WERI-Rb-1 (cell line): Measurements from ENCODE around the gene DNHD1.

Source experiments
- DNase-seq: peaks from one replicate; pipeline ENCODE4 v3.0.0-alpha.2; 2020
- H3K27ac ChIP-seq: fragments of 250-450 bp; sonication (Bioruptor Pico); 2 replicates; pipeline ENCODE4 v1.5.1; 2020; ENCODE audit warnings: mild to moderate bottlenecking, moderate library complexity
- H3K27me3 ChIP-seq: fragments of 250-450 bp; sonication (Bioruptor Pico); 2 replicates; pipeline ENCODE4 v1.5.1; 2021; ENCODE audit warnings: mild to moderate bottlenecking, low read depth, moderate library complexity; ENCODE audit not compliant: insufficient read depth, severe bottlenecking
- H3K36me3 ChIP-seq: fragments of 250-450 bp; sonication (Bioruptor Pico); 2 replicates; pipeline ENCODE4 v1.5.1; 2020; ENCODE audit warnings: mild to moderate bottlenecking, moderate library complexity
- H3K4me3 ChIP-seq: 2 replicates; pipeline ENCODE4 v1.5.1; 2011; ENCODE audit warnings: low read depth, mild to moderate bottlenecking, control low read depth, low read length
- H3K9me3 ChIP-seq: fragments of 250-450 bp; sonication (Bioruptor Pico); 2 replicates; pipeline ENCODE4 v1.5.1; 2021; ENCODE audit warnings: mild to moderate bottlenecking, moderate library complexity; ENCODE audit not compliant: severe bottlenecking
- CTCF ChIP-seq: IDR thresholded peaks from 2 replicates; pipeline ENCODE4 v1.5.1; 2011; ENCODE audit warnings: low read depth, mild to moderate bottlenecking, control low read depth, inconsistent platforms, low read length

Gene DNHD1

GRCh38 chr11:6488821-6489220 lies 8.3 kb upstream of the DNHD1 start:
- Histone ChIP-seq H3K4me3 (no peak overlapping the region), H3K27ac (no peak overlapping the region), H3K9me3 (no peaks in the 10 kb centered on the region), H3K36me3 (peaks cover 14% of the 10 kb centered on the region), H3K27me3 (no peaks in the 10 kb centered on the region)
- DNase-seq, result no peak
- TF ChIP-seq CTCF, result no peak

- no peak for TF ChIP-seq CTCF
- no peaks in the 10 kb centered on the region for H3K9me3 ChIP-seq
- no peaks in the 10 kb centered on the region for H3K27me3 ChIP-seq
- H3K27ac ChIP-seq, result no peak overlapping the region
- peaks cover 14% of the 10 kb centered on the region for H3K36me3 ChIP-seq
- H3K4me3 ChIP-seq, result no peak overlapping the region
- DNase-seq, result no peak
Observed at GRCh38 chr11:6489306-6489705, 7.8 kb upstream of the DNHD1 start.

GRCh38 chr11:6498121-6498520 lies 1.0 kb downstream of the DNHD1 start:
- H3K9me3 ChIP-seq, result no peaks in the 10 kb centered on the region
- no peak for TF ChIP-seq CTCF
- no peaks in the 10 kb centered on the region for H3K27me3 ChIP-seq
- DNase-seq, result no peak
- no peaks in the 10 kb centered on the region; the same call in none of the 2 replicates for H3K36me3 ChIP-seq
- no peak overlapping the region for H3K27ac ChIP-seq
- H3K4me3 ChIP-seq, result no peak overlapping the region

- no peak overlapping the region for H3K4me3 ChIP-seq
- H3K27me3 ChIP-seq, result no peaks in the 10 kb centered on the region
- no peaks in the 10 kb centered on the region; the same call in 1 of the 2 replicates for H3K36me3 ChIP-seq
- no peak for TF ChIP-seq CTCF
- no peaks in the 10 kb centered on the region for H3K9me3 ChIP-seq
- no peak overlapping the region for H3K27ac ChIP-seq
- no peak for DNase-seq
Observed at GRCh38 chr11:6498544-6498943, 1.5 kb downstream of the DNHD1 start.

- DNase-seq, result no peak
- H3K27ac ChIP-seq, result no peak overlapping the region
- no peaks in the 10 kb centered on the region for H3K36me3 ChIP-seq
- H3K9me3 ChIP-seq, result no peaks in the 10 kb centered on the region
- no peak for TF ChIP-seq CTCF
- H3K27me3 ChIP-seq, result no peaks in the 10 kb centered on the region
- no peak overlapping the region for H3K4me3 ChIP-seq
Observed at GRCh38 chr11:6502382-6502781, 5.3 kb downstream of the DNHD1 start.

GRCh38 chr11:6504166-6504565 lies 7.1 kb downstream of the DNHD1 start:
- no peak for DNase-seq
- H3K27ac ChIP-seq, result no peak overlapping the region
- TF ChIP-seq CTCF, result no peak
- no peaks in the 10 kb centered on the region for H3K27me3 ChIP-seq
- H3K9me3 ChIP-seq, result no peaks in the 10 kb centered on the region
- no peaks in the 10 kb centered on the region for H3K36me3 ChIP-seq
- H3K4me3 ChIP-seq, result no peak overlapping the region
